Central memory CD8-positive, alpha-beta T cell (primary cell): ENCODE results near the gene CCDC148.

Experiments
- ATAC-seq: fragments of 150-1000 bp; cut with Tn5 transposase; replicated peaks from 2 replicates; pipeline ENCODE4 v1.10.0; 2022; ENCODE audit warnings: mild to moderate bottlenecking, moderate FRiP score, moderate number of reproducible peaks; ENCODE audit not compliant: poor library complexity, severe bottlenecking; ENCODE audit errors: extremely low read depth
- DNase-seq, 2 donors: peaks; one replicate each; pipeline ENCODE4 v3.0.0; 2021; ENCODE audit warnings: low spot score in 2 of 2
- H3K27ac Mint-ChIP-seq: one replicate; pipeline ENCODE4 v1.8.0; 2022; ENCODE audit warnings: low read depth, mild to moderate bottlenecking, moderate library complexity, mixed read lengths
- H3K27me3 Mint-ChIP-seq: one replicate; pipeline ENCODE4 v1.8.0; 2022; ENCODE audit warnings: mixed read lengths
- H3K36me3 Mint-ChIP-seq: one replicate; pipeline ENCODE4 v1.8.0; 2022; ENCODE audit warnings: mild to moderate bottlenecking, moderate library complexity, mixed read lengths; ENCODE audit not compliant: insufficient read depth
- H3K4me1 Mint-ChIP-seq: one replicate; pipeline ENCODE4 v1.8.0; 2022; ENCODE audit warnings: mixed read lengths
- H3K4me3 Mint-ChIP-seq: one replicate; pipeline ENCODE4 v1.8.0; 2022; ENCODE audit warnings: mild to moderate bottlenecking, moderate library complexity, mixed read lengths
- H3K9me3 Mint-ChIP-seq: one replicate; pipeline ENCODE4 v1.8.0; 2022; ENCODE audit warnings: mixed read lengths

The CCDC148 gene

GRCh38 chr2:158124896-158125295 is 331.7 kb downstream of the CCDC148 start:
- Mint-ChIP-seq H3K9me3 (peaks cover 5% of the 10 kb centered on the region), H3K27ac (no peak overlapping the region), H3K36me3 (no peaks in the 10 kb centered on the region), H3K4me1 (no peaks in the 10 kb centered on the region), H3K4me3 (no peak overlapping the region), H3K27me3 (peaks cover 28% of the 10 kb centered on the region)
- no peak for ATAC-seq
- no peak for DNase-seq
